Endothelial cell of umbilical vein (primary cell): ENCODE measurements around the gene NID2. TPM values are rescaled to one million over a fixed set of nuclear protein-coding genes. Genes with fewer than 3 reads are reported as not detected.

ENCODE experiments used
- BruUV-seq: library from RNA; stranded (reverse); fragments of 400-500 nt; replicated peaks from 2 replicates; lab custom pipeline; 2021; lab: Mats Ljungman, UMichigan
- CTCF ChIA-PET: fragments of 300-600, 350-600 bp; sonication (Branson Sonifier 250); formaldehyde crosslinking; loops from one replicate; lab custom pipeline; 2021; ENCODE audit warnings: antibody characterized with exemption, inconsistent platforms; lab: Charles Lee
- POLR2A ChIA-PET: fragments of 300-600, 350-600 bp; sonication (Branson Sonifier 250); formaldehyde crosslinking; loops from one replicate; lab custom pipeline; 2021; ENCODE audit warnings: antibody characterized with exemption, inconsistent platforms; lab: Charles Lee
- DNase-seq: peaks from one replicate; pipeline ENCODE4 v3.0.0-alpha.2; 2011; ENCODE audit warnings: low read depth, low spot score
- FAIRE-seq: peaks from 2 replicates; lab custom pipeline; 2011; peaks lifted over from hg19 to GRCh38; lab: Jason Lieb, UNC
- H2AFZ ChIP-seq: 2 replicates; pipeline ENCODE4 v1.6.0; 2012; ENCODE audit warnings: low read depth, low read length, control low read depth, inconsistent platforms
- H3K27ac ChIP-seq: 2 replicates; pipeline ENCODE4 v1.5.1; 2011; ENCODE audit warnings: low read depth, mild to moderate bottlenecking, control low read depth, low read length, moderate library complexity; ENCODE audit not compliant: insufficient read depth
- H3K27me3 ChIP-seq, 2 experiments: 2 replicates each; pipeline versions ENCODE4 v1.6.0 to v1.6.1; 2011; ENCODE audit warnings: low read length in 2 of 2, mixed read lengths in 1 of 2; ENCODE audit not compliant: control insufficient read depth in 2 of 2, insufficient read depth in 2 of 2
- H3K36me3 ChIP-seq, 2 experiments: 2 replicates in 1 of 2; 3 replicates in 1 of 2; pipeline ENCODE4 v1.5.1; 2011; ENCODE audit warnings: low read length in 2 of 2, mild to moderate bottlenecking in 1 of 2, moderate library complexity in 1 of 2; ENCODE audit not compliant: control insufficient read depth in 2 of 2, insufficient read depth in 2 of 2; ENCODE audit errors: extremely low read depth in 1 of 2
- H3K4me1 ChIP-seq: 3 replicates; pipeline ENCODE4 v1.5.1; 2011; ENCODE audit warnings: mild to moderate bottlenecking, low read length; ENCODE audit not compliant: control insufficient read depth, insufficient read depth; ENCODE audit errors: extremely low read depth
- H3K4me2 ChIP-seq: 2 replicates; pipeline ENCODE4 v1.6.1; 2011; ENCODE audit warnings: low read length, control low read depth, mixed read lengths; ENCODE audit not compliant: insufficient read depth
- H3K4me3 ChIP-seq, 3 experiments: fragments of 200-600 bp in 1 of 3; sonication (generic), shearing (Covaris generic) in 1 of 3; replicated peaks in 1 of 3; 2 replicates each; pipeline ENCODE4 v1.5.1; 2011 to 2016; ENCODE audit warnings: control low read depth in 3 of 3, low read length in 3 of 3, mild to moderate bottlenecking in 2 of 3, inconsistent platforms in 1 of 3, low read depth in 1 of 3, moderate library complexity in 1 of 3; ENCODE audit not compliant: insufficient read depth in 1 of 3
- H3K79me2 ChIP-seq: 2 replicates; pipeline ENCODE4 v1.6.0; 2012; ENCODE audit warnings: low read length, inconsistent platforms; ENCODE audit not compliant: control insufficient read depth, insufficient read depth
- H3K9ac ChIP-seq: replicated peaks from 2 replicates; pipeline ENCODE3; 2011; ENCODE audit warnings: low read length, control low read depth; ENCODE audit not compliant: insufficient read depth; ENCODE audit errors: extremely low read depth
- H3K9me1 ChIP-seq: replicated peaks from 3 replicates; pipeline ENCODE4 v1.6.0; 2011; ENCODE audit warnings: mild to moderate bottlenecking, low read length; ENCODE audit not compliant: control insufficient read depth, insufficient read depth; ENCODE audit errors: extremely low read depth
- H3K9me3 ChIP-seq: replicated peaks from 2 replicates; pipeline ENCODE4 v1.5.1; 2012; ENCODE audit warnings: low read length, inconsistent platforms; ENCODE audit not compliant: control insufficient read depth, insufficient read depth
- H4K20me1 ChIP-seq: replicated peaks from 2 replicates; pipeline ENCODE3; 2011; ENCODE audit warnings: mild to moderate bottlenecking, low read length; ENCODE audit not compliant: control insufficient read depth, insufficient read depth; ENCODE audit errors: extremely low read depth
- JUN ChIP-seq: IDR thresholded peaks from 2 replicates; pipeline ENCODE4 v1.6.1; 2011; ENCODE audit warnings: borderline replicate concordance, low read depth; ENCODE audit not compliant: insufficient read length, insufficient read depth
- MYC ChIP-seq: IDR thresholded peaks from one replicate; pipeline ENCODE4 v1.6.1; 2011; ENCODE audit warnings: mild to moderate bottlenecking, low read depth, low read length
- POLR2AphosphoS5 ChIP-seq: IDR thresholded peaks from 2 replicates; pipeline ENCODE4 v1.6.1; 2012; ENCODE audit warnings: low read depth, mild to moderate bottlenecking, control low read depth, low read length, moderate library complexity; ENCODE audit not compliant: insufficient read depth
- dilution Hi-C: fragments of 300-500 bp; cut with MboI; formaldehyde crosslinking; loops from one replicate; pipeline ENCODE4 v1.15.0; 2019; ENCODE audit warnings: low sequenced_read_pairs; ENCODE audit not compliant: extremely low pct_ligation_motif_present
- intact Hi-C: fragments of 100-400 bp; cut with micrococcal nuclease; formaldehyde crosslinking; loops from one replicate; pipeline ENCODE4 v1.10.0; 2022
- polyA plus RNA-seq, 4 experiments: library from polyadenylated mRNA; depleted of rRNA in 3 of 4; stranded (reverse) in 3 of 4; unstranded in 1 of 4; fragments of >200 nt; gene quantifications; 2 replicates each; pipeline versions ENCODE4 v1.2.1 to v1.2.3, GENCODE V29; 2011 to 2012; ENCODE audit warnings: missing spikeins in 1 of 4
- total RNA-seq: library from RNA; stranded (reverse); gene quantifications from 2 replicates; pipeline ENCODE4 v1.2.3, GENCODE V29; 2021

Gene NID2
- total and polyA plus RNA-seq, 2 donors (not counting 3 experiments of a cell fraction or from before 2014, with no cell fraction given) = 22.5 to 56.7 TPM

DNA sequence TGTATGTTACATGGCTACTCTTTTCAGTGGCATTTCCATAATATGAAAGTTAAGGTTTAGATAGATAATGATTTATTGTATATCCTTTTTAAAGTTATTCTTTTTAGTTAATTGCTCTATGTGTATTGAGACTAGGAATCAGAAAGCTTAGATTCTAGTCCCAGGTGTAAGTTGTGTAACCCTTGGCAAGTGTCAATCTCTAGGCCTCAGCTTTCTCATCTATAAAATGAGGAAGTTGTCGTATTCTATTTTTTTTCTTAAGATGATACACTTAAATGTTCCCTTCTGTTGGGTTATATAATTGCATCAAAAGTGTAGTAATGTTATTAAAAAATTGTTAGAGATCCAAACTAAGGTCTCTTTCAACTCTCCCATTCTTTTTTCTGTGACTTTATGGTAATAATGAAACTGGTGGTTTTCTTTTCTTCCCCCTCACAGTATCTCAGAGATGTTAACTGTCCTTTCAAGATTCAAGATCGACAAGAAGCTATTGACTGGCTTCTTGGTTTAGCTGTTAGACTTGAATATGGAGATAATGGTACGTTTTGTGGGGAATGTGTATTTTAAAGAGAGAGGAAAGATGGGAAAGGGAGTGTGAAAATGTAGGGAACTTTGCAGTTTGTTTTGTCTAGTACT is 75.5 kb downstream of the NID2 start:
- peaks cover 40% of the 10 kb centered on the region for H3K79me2 ChIP-seq
- no peaks in the 10 kb centered on the region for H3K9me3 ChIP-seq
- CTCF ChIA-PET = interaction anchor here (1.3 to 3.0 kb wide), 4 partner anchors 10 to 137 kb away, joined by 3 to 8 read pairs (median 4); no protein-coding TSS in a partner anchor
- BruUV-seq = no TSS peak
- no peaks in the 10 kb centered on the region for H4K20me1 ChIP-seq
- peaks cover 4 to 18% of the 10 kb centered on the region in 2 experiments for H3K36me3 ChIP-seq
- H3K9ac ChIP-seq = no peak overlapping the region
- FAIRE-seq (no peak), DNase-seq (no peak)
- peaks cover 14% of the 10 kb centered on the region for H3K4me1 ChIP-seq
- no peak for TF ChIP-seq POLR2AphosphoS5
- no peaks in the 10 kb centered on the region for H3K9me1 ChIP-seq
- no peak overlapping the region for H3K4me2 ChIP-seq
- POLR2A ChIA-PET = no interaction called here
- intact Hi-C loops (no loop called here), dilution Hi-C loops (no loop called here)
- H3K4me3 ChIP-seq = no peak overlapping the region
- no peaks in the 10 kb centered on the region for H3K27me3 ChIP-seq
- no peak overlapping the region for H3K27ac ChIP-seq
- H2AFZ ChIP-seq = no peak overlapping the region

GRCh38 chr14:51990488-51990887 is 78.4 kb downstream of the NID2 start:
- no TSS peak for BruUV-seq
- H3K9ac ChIP-seq = peak overlapping the region; percentile 74
- H3K27me3 ChIP-seq = peaks cover 0 to 1% of the 10 kb centered on the region in 2 experiments
- H3K4me2 ChIP-seq = peak overlapping the region; percentile 91
- DNase-seq (no peak), FAIRE-seq (no peak)
- H4K20me1 ChIP-seq = no peaks in the 10 kb centered on the region
- H3K4me1 ChIP-seq = peaks cover 14% of the 10 kb centered on the region
- ChIA-PET CTCF (interaction anchor here (0.7 to 2.5 kb wide), 3 partner anchors 10 to 79 kb away, joined by 3 to 15 read pairs (median 4); partner anchors contain the start of gene NID2), POLR2A (no interaction called here)
- dilution Hi-C loops (no loop called here), intact Hi-C loops (no loop called here)
- no peak overlapping the region for H2AFZ ChIP-seq
- H3K79me2 ChIP-seq = peaks cover 30% of the 10 kb centered on the region
- H3K9me3 ChIP-seq = no peaks in the 10 kb centered on the region
- peaks cover 4 to 14% of the 10 kb centered on the region in 2 experiments for H3K36me3 ChIP-seq
- no peaks in the 10 kb centered on the region for H3K9me1 ChIP-seq
- peak overlapping the region; percentile 57 to 87 (median 58) for H3K4me3 ChIP-seq
- TF ChIP-seq JUN (no peak), MYC (no peak)
- H3K27ac ChIP-seq = no peak overlapping the region
